ENCODE measurements around the gene INKA2. TPM values are rescaled to one million over a fixed set of nuclear protein-coding genes. Genes with fewer than 3 reads are reported as not detected.

INKA2 gene
- total RNA-seq, 1 experiment from 2014 or later, result 0.62 TPM

DNA sequence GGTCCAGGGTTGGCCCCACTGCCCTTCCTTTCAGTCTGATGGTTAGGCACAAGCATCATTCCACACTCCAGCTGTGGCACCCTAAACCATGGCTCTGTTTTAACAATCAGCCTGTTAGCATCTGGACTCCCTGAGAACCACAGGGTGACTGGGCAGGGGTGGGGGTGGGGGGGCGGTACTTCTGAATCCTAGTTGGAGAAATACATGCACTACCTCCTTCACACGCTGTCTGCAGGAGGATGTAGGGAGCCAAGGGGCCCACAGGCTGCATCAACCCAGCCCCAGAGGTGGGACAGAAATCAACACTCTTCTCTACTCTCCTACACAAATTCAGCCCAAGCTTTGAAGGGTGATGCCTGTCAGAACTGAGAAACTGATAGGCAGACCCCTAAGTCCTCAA, 40.4 kb upstream of the INKA2 start:
- H3K4me3 ChIP-seq (ENCODE audit: low read depth, low read length, poor library complexity, severe bottlenecking), result no peak overlapping the region
- POLR2A ChIA-PET (ENCODE audit: low non-redundant PET), result no interaction called here
- TF ChIP-seq, protein P1, sequence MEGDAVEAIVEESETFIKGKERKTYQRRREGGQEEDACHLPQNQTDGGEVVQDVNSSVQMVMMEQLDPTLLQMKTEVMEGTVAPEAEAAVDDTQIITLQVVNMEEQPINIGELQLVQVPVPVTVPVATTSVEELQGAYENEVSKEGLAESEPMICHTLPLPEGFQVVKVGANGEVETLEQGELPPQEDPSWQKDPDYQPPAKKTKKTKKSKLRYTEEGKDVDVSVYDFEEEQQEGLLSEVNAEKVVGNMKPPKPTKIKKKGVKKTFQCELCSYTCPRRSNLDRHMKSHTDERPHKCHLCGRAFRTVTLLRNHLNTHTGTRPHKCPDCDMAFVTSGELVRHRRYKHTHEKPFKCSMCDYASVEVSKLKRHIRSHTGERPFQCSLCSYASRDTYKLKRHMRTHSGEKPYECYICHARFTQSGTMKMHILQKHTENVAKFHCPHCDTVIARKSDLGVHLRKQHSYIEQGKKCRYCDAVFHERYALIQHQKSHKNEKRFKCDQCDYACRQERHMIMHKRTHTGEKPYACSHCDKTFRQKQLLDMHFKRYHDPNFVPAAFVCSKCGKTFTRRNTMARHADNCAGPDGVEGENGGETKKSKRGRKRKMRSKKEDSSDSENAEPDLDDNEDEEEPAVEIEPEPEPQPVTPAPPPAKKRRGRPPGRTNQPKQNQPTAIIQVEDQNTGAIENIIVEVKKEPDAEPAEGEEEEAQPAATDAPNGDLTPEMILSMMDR (conservative IDR thresholded peaks at IDR 0.05; ENCODE audit: low read depth, low read length), result no peak
- TF ChIP-seq EZH2 (IDR thresholded peaks at IDR 0.05; ENCODE audit: borderline replicate concordance, low read depth, low read length, poor library complexity, severe bottlenecking), result no peak
- H3K4me1 ChIP-seq (ENCODE audit: insufficient read depth, low read length, poor library complexity, severe bottlenecking), result no peaks in the 10 kb centered on the region
- BruUV-seq (replicated peaks), result no TSS peak
- no peak for DNase-seq (ENCODE audit: low spot score)
- intact Hi-C loops (cut with micrococcal nuclease; ENCODE audit: unreplicated experiment), result no loop called here
- no peaks in the 10 kb centered on the region for H3K9me3 ChIP-seq (ENCODE audit: low read depth, low read length, poor library complexity, severe bottlenecking)
- CTCF ChIA-PET, result no interaction called here
- no peak overlapping the region for H3K27ac ChIP-seq (ENCODE audit: low read depth, low read length, poor library complexity, severe bottlenecking)
- peaks cover under 1% of the 10 kb centered on the region for H3K27me3 ChIP-seq (replicated peaks; ENCODE audit: insufficient read depth, low read depth, low read length, poor library complexity)
- H3K36me3 ChIP-seq (ENCODE audit: insufficient read depth, low read length, poor library complexity, severe bottlenecking), result no peaks in the 10 kb centered on the region

DNA sequence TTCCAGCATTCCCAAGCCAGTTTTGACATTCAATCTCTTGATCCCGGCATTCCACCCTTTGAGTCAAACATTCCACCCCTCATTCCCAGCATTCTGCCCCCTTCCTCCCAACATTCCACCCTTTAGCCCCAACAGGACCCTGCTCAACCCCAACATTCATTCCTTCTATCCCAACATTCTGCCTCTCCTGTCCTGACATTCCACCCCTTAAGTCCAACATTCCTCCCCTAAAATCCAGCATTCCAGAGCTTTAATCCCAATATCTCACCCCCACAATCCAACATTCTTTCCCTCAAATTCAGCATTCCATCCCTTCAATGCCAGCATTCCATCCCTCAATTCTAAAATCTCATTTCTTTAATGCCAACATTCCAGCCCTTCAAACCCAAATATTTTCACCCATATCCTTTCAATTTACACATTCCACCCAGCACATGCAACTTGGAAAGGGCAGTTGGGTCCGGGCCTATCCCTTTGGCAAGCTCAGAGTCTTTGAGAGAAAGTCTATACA, 39.4 kb upstream of the INKA2 start:
- H3K27ac ChIP-seq (ENCODE audit: low read depth, low read length, poor library complexity, severe bottlenecking), result no peak overlapping the region
- no peaks in the 10 kb centered on the region for H3K4me1 ChIP-seq (ENCODE audit: insufficient read depth, low read length, poor library complexity, severe bottlenecking)
- H3K4me3 ChIP-seq (ENCODE audit: low read depth, low read length, poor library complexity, severe bottlenecking), result no peak overlapping the region
- DNase-seq (ENCODE audit: low spot score), result no peak
- CTCF ChIA-PET, result no interaction called here
- no peak for TF ChIP-seq EZH2 (IDR thresholded peaks at IDR 0.05; ENCODE audit: borderline replicate concordance, low read depth, low read length, poor library complexity, severe bottlenecking)
- TF ChIP-seq, protein P1 (conservative IDR thresholded peaks at IDR 0.05; ENCODE audit: low read depth, low read length), result no peak
- intact Hi-C loops (cut with micrococcal nuclease; ENCODE audit: unreplicated experiment), result no loop called here
- POLR2A ChIA-PET (ENCODE audit: low non-redundant PET), result no interaction called here
- no peaks in the 10 kb centered on the region for H3K9me3 ChIP-seq (ENCODE audit: low read depth, low read length, poor library complexity, severe bottlenecking)
- no peaks in the 10 kb centered on the region for H3K27me3 ChIP-seq (replicated peaks; ENCODE audit: insufficient read depth, low read depth, low read length, poor library complexity)
- H3K36me3 ChIP-seq (ENCODE audit: insufficient read depth, low read length, poor library complexity, severe bottlenecking), result no peaks in the 10 kb centered on the region
- BruUV-seq (replicated peaks), result no TSS peak

DNA sequence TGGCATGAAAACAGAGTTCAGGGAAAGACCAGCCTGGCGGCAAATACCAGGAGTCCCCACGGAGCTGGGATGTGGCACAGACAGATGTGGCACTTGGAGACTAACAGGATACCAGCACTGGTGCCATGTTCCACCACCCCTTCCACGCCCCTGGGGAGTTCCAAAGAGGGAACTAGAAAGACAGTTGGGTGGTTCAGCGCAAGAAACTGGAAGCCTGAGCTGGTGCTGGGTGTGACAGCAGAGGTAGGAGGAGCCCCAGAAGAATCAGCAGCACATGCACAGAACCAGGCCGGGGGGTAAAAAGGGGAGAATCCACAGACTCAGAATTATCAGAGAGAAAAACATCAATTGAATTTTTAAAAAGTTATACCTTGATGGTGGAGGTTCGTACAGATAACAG, 38.9 kb upstream of the INKA2 start:
- H3K27ac ChIP-seq (ENCODE audit: low read depth, low read length, poor library complexity, severe bottlenecking), result no peak overlapping the region
- H3K4me1 ChIP-seq (ENCODE audit: insufficient read depth, low read length, poor library complexity, severe bottlenecking), result no peaks in the 10 kb centered on the region
- ChIA-PET POLR2A (ENCODE audit: low non-redundant PET) (no interaction called here), CTCF (no interaction called here)
- no peak for DNase-seq (ENCODE audit: low spot score)
- no peak overlapping the region for H3K4me3 ChIP-seq (ENCODE audit: low read depth, low read length, poor library complexity, severe bottlenecking)
- no peaks in the 10 kb centered on the region for H3K27me3 ChIP-seq (replicated peaks; ENCODE audit: insufficient read depth, low read depth, low read length, poor library complexity)
- no TSS peak for BruUV-seq (replicated peaks)
- no peak for TF ChIP-seq EZH2 (IDR thresholded peaks at IDR 0.05; ENCODE audit: borderline replicate concordance, low read depth, low read length, poor library complexity, severe bottlenecking)
- TF ChIP-seq, protein P1 (conservative IDR thresholded peaks at IDR 0.05; ENCODE audit: low read depth, low read length), result no peak
- no peaks in the 10 kb centered on the region for H3K9me3 ChIP-seq (ENCODE audit: low read depth, low read length, poor library complexity, severe bottlenecking)
- H3K36me3 ChIP-seq (ENCODE audit: insufficient read depth, low read length, poor library complexity, severe bottlenecking), result no peaks in the 10 kb centered on the region
- intact Hi-C loops (cut with micrococcal nuclease; ENCODE audit: unreplicated experiment), result no loop called here

Measured in A673 (cell line).